IMR-90 (cell line): ENCODE measurements around the gene ARHGAP23. TPM values are rescaled to one million over a fixed set of nuclear protein-coding genes. Genes with fewer than 3 reads are reported as not detected.

Source experiments
- ATAC-seq: fragments of 200-7000 bp; cut with Tn5 transposase; 2 replicates; pipeline ENCODE4 v1.9.1; 2020; ENCODE audit warnings: low read depth, mild to moderate bottlenecking, moderate library complexity
- BruUV-seq: library from RNA; stranded (reverse); fragments of 400-500 nt; replicated peaks from 2 replicates; lab custom pipeline; 2021; lab: Mats Ljungman, UMichigan
- CTCF ChIA-PET: fragments of 300-600 bp; formaldehyde crosslinking; extraction: SDS; loops from one replicate; lab custom pipeline; 2021; ENCODE audit warnings: antibody characterized with exemption; lab: Yijun Ruan, JAX
- POLR2A ChIA-PET: fragments of 300-600 bp; sonication (Branson Sonifier 250); formaldehyde crosslinking; loops from one replicate; lab custom pipeline; 2022; ENCODE audit warnings: antibody characterized with exemption; ENCODE audit not compliant: unreplicated experiment; lab: Charles Lee
- DNase-seq: peaks from one replicate; pipeline ENCODE4 v3.0.0; 2013
- H2AFZ ChIP-seq: replicated peaks from 2 replicates; pipeline ENCODE3; 2013; ENCODE audit warnings: low read length, mild to moderate bottlenecking; ENCODE audit not compliant: poor library complexity
- H2AK5ac ChIP-seq: 2 replicates; pipeline ENCODE4 v1.6.1; 2013; ENCODE audit warnings: low read depth, low read length, inconsistent platforms
- H2AK9ac ChIP-seq: replicated peaks from 2 replicates; pipeline ENCODE3; 2013; ENCODE audit warnings: mild to moderate bottlenecking, low read depth, low read length, moderate library complexity; ENCODE audit not compliant: poor library complexity
- H2BK120ac ChIP-seq: 2 replicates; pipeline ENCODE4 v1.6.1; 2013; ENCODE audit warnings: low read depth, low read length, inconsistent platforms
- H2BK15ac ChIP-seq: 3 replicates; pipeline ENCODE4 v1.6.1; 2013; ENCODE audit warnings: low read depth, low read length, inconsistent platforms
- H2BK20ac ChIP-seq: 2 replicates; pipeline ENCODE4 v1.6.1; 2013; ENCODE audit warnings: low read depth, mild to moderate bottlenecking, inconsistent platforms, low read length, moderate library complexity
- H2BK5ac ChIP-seq: 2 replicates; pipeline ENCODE4 v1.6.1; 2013; ENCODE audit warnings: mild to moderate bottlenecking, low read depth, low read length, inconsistent platforms; ENCODE audit not compliant: poor library complexity, severe bottlenecking
- H3K14ac ChIP-seq: replicated peaks from 2 replicates; pipeline ENCODE4 v1.6.1; 2013; ENCODE audit warnings: low read depth, low read length, inconsistent platforms
- H3K18ac ChIP-seq: 2 replicates; pipeline ENCODE4 v1.6.1; 2013; ENCODE audit warnings: low read depth, low read length, control low read depth
- H3K23ac ChIP-seq: 2 replicates; pipeline ENCODE4 v1.6.1; 2013; ENCODE audit warnings: low read depth, low read length, inconsistent platforms
- H3K27ac ChIP-seq: 2 replicates; pipeline ENCODE4 v1.5.1; 2013; ENCODE audit warnings: mild to moderate bottlenecking, control low read depth, low read length; ENCODE audit not compliant: insufficient read depth
- H3K27me3 ChIP-seq: 2 replicates; pipeline ENCODE4 v1.6.1; 2013; ENCODE audit warnings: low read length; ENCODE audit not compliant: control insufficient read depth, insufficient read depth
- H3K36me3 ChIP-seq: 2 replicates; pipeline ENCODE4 v1.6.1; 2013; ENCODE audit warnings: low read length, mixed read lengths; ENCODE audit not compliant: control insufficient read depth, insufficient read depth
- H3K4ac ChIP-seq: 2 replicates; pipeline ENCODE4 v1.6.1; 2013; ENCODE audit warnings: low read depth, low read length, inconsistent platforms
- H3K4me1 ChIP-seq: 2 replicates; pipeline ENCODE4 v1.6.1; 2013; ENCODE audit warnings: low read length, mixed read lengths; ENCODE audit not compliant: control insufficient read depth, insufficient read depth
- H3K4me2 ChIP-seq: 2 replicates; pipeline ENCODE4 v1.6.1; 2013; ENCODE audit warnings: low read depth, mild to moderate bottlenecking, control low read depth, low read length, moderate library complexity
- H3K4me3 ChIP-seq: 2 replicates; pipeline ENCODE4 v1.5.1; 2013; ENCODE audit warnings: low read depth, mild to moderate bottlenecking, control low read depth, low read length, moderate library complexity; ENCODE audit not compliant: insufficient read depth
- H3K56ac ChIP-seq: 2 replicates; pipeline ENCODE4 v1.6.1; 2013; ENCODE audit warnings: low read length, inconsistent platforms; ENCODE audit not compliant: insufficient read depth; ENCODE audit errors: extremely low read depth
- H3K79me1 ChIP-seq, 2 experiments: 2 replicates each; pipeline ENCODE4 v1.6.1; 2013; ENCODE audit warnings: low read length in 2 of 2, inconsistent platforms in 1 of 2, low read depth in 1 of 2
- H3K9ac ChIP-seq: 2 replicates; pipeline ENCODE4 v1.6.1; 2013; ENCODE audit warnings: low read depth, low read length, control low read depth
- H3K9me1 ChIP-seq: 2 replicates; pipeline ENCODE4 v1.6.1; 2013; ENCODE audit warnings: low read length, inconsistent platforms; ENCODE audit not compliant: insufficient read depth
- H3K9me3 ChIP-seq: 2 replicates; pipeline ENCODE4 v1.6.1; 2013; ENCODE audit warnings: low read length; ENCODE audit not compliant: control insufficient read depth, insufficient read depth
- H4K20me1 ChIP-seq: 2 replicates; pipeline ENCODE4 v1.6.1; 2013; ENCODE audit warnings: low read length, inconsistent platforms; ENCODE audit not compliant: insufficient read depth
- H4K5ac ChIP-seq: 2 replicates; pipeline ENCODE4 v1.6.1; 2013; ENCODE audit warnings: mild to moderate bottlenecking, low read depth, low read length, control low read depth
- H4K8ac ChIP-seq, 2 experiments: 2 replicates each; pipeline ENCODE4 v1.6.1; 2013; ENCODE audit warnings: low read depth in 2 of 2, low read length in 2 of 2, control low read depth in 1 of 2, inconsistent platforms in 1 of 2
- H4K91ac ChIP-seq: 2 replicates; pipeline ENCODE4 v1.6.1; 2013; ENCODE audit warnings: low read depth, low read length, inconsistent platforms; ENCODE audit not compliant: insufficient read depth
- BHLHE40 ChIP-seq: fragments of 150-350 bp; IDR thresholded peaks from 2 replicates; pipeline ENCODE4 v1.6.1; 2016; ENCODE audit warnings: mild to moderate bottlenecking, low read depth, low read length
- CEBPB ChIP-seq: IDR thresholded peaks from 2 replicates; pipeline ENCODE4 v1.6.1; 2012; ENCODE audit warnings: low read depth, low read length, improper control_type of control experiment
- CHD1 ChIP-seq: IDR thresholded peaks from 2 replicates; pipeline ENCODE4 v1.6.1; 2012; ENCODE audit warnings: low read depth, low read length, improper control_type of control experiment
- CTCF ChIP-seq: conservative IDR thresholded peaks from 2 replicates; pipeline ENCODE4 v1.5.1; 2012; ENCODE audit warnings: mild to moderate bottlenecking, low read depth, low read length, improper control_type of control experiment
- ELK1 ChIP-seq: fragments of 150-350 bp; IDR thresholded peaks from 2 replicates; pipeline ENCODE4 v1.6.1; 2016; ENCODE audit warnings: low read depth, mild to moderate bottlenecking, low read length, moderate library complexity, borderline replicate concordance
- FOS ChIP-seq: fragments of 150-350 bp; IDR thresholded peaks from 2 replicates; pipeline ENCODE4 v1.6.1; 2016; ENCODE audit warnings: low read depth, low read length
- MAFK ChIP-seq: IDR thresholded peaks from 2 replicates; pipeline ENCODE4 v1.6.1; 2012; ENCODE audit warnings: low read depth, low read length, improper control_type of control experiment
- MAZ ChIP-seq: IDR thresholded peaks from 2 replicates; pipeline ENCODE4 v1.6.1; 2012; ENCODE audit warnings: low read depth, mild to moderate bottlenecking, low read length, improper control_type of control experiment, moderate library complexity, borderline replicate concordance
- MXI1 ChIP-seq: IDR thresholded peaks from 2 replicates; pipeline ENCODE4 v1.6.1; 2012; ENCODE audit warnings: low read depth, mild to moderate bottlenecking, low read length, moderate library complexity, borderline replicate concordance
- NFE2L2 ChIP-seq: fragments of 150-350 bp; IDR thresholded peaks from 2 replicates; pipeline ENCODE4 v1.6.1; 2016; ENCODE audit warnings: low read depth, mild to moderate bottlenecking, low read length
- POLR2A ChIP-seq: IDR thresholded peaks from 2 replicates; pipeline ENCODE4 v1.6.1; 2012; ENCODE audit warnings: mild to moderate bottlenecking, low read depth, low read length
- RAD21 ChIP-seq: IDR thresholded peaks from 2 replicates; pipeline ENCODE4 v1.6.1; 2012; ENCODE audit warnings: low read length, improper control_type of control experiment
- RCOR1 ChIP-seq: IDR thresholded peaks from 2 replicates; pipeline ENCODE4 v1.6.1; 2012; ENCODE audit warnings: mild to moderate bottlenecking, low read length, improper control_type of control experiment; ENCODE audit not compliant: insufficient replicate concordance
- RFX5 ChIP-seq: IDR thresholded peaks from 2 replicates; pipeline ENCODE4 v1.8.0; 2012; ENCODE audit warnings: low read depth, mild to moderate bottlenecking, low read length, moderate library complexity
- SMC3 ChIP-seq: fragments of 150-350 bp; IDR thresholded peaks from 2 replicates; pipeline ENCODE4 v1.6.1; 2016; ENCODE audit warnings: low read depth, mild to moderate bottlenecking, antibody characterized with exemption, low read length, moderate library complexity
- USF2 ChIP-seq: fragments of 150-350 bp; IDR thresholded peaks from 2 replicates; pipeline ENCODE4 v1.6.1; 2017; ENCODE audit warnings: mild to moderate bottlenecking, antibody characterized with exemption, low read length, low read depth
- WGBS, 2 experiments: methylation state at CpG; one replicate each; pipeline versions ENCODE4 v1.1.5 to v1.1.7; 2013; ENCODE audit warnings: missing lambda C conversion rate in 2 of 2; ENCODE audit not compliant: insufficient read length in 1 of 2; ENCODE audit errors: extremely low coverage in 2 of 2; 5-methylcytosine and 5-hydroxymethylcytosine counted together
- dilution Hi-C: fragments of 300-500 bp; cut with HindIII; formaldehyde crosslinking; loops from one replicate; pipeline ENCODE4 v1.14.3; 2018; ENCODE audit warnings: low sequenced_read_pairs; ENCODE audit not compliant: unreplicated experiment
- in situ Hi-C: fragments of 300-500 bp; cut with MboI; formaldehyde crosslinking; loops from 3 replicates; pipeline ENCODE4 v1.14.3; 2019; ENCODE audit warnings: low sequenced_read_pairs, inconsistent platforms, mixed read lengths
- intact Hi-C: fragments of 100-400 bp; cut with micrococcal nuclease; formaldehyde crosslinking; loops from 2 replicates; pipeline ENCODE4 v1.10.0; 2022
- polyA plus RNA-seq, 3 experiments: library from polyadenylated mRNA; depleted of rRNA; stranded (reverse); fragments of >200 nt; gene quantifications; 2 replicates each; pipeline ENCODE4 v1.2.3, GENCODE V29; 2012; ENCODE audit warnings: low replicate concordance in 1 of 3
- total RNA-seq: library from RNA; depleted of rRNA; stranded (reverse); fragments of >200 nt; gene quantifications from 2 replicates; pipeline ENCODE4 v1.2.3, GENCODE V29; 2012

ARHGAP23 gene
- total and polyA plus RNA-seq, 2 of the 4 experiments (the other 2 are of a cell fraction), result 9.3 to 43.3 TPM

- Histone ChIP-seq H4K8ac (no peak overlapping the region; a peak in 2 of 4 replicates), H2AK5ac (peak overlapping the region; percentile 100; the same call in 1 of the 2 replicates), H4K20me1 (peaks cover 70% of the 10 kb centered on the region), H3K18ac (no peak overlapping the region), H3K9me3 (no peaks in the 10 kb centered on the region), H3K23ac (peak overlapping the region; percentile 86; the same call in 1 of the 2 replicates), H3K9me1 (peaks cover 25% of the 10 kb centered on the region), H3K14ac (peak overlapping the region; percentile 94; the same call in 1 of the 2 replicates), H2BK15ac (no peak overlapping the region), H4K91ac (0 out of 2 replicates have a peak overlapping the region, but pooled peaks have one; percentile 94), H3K4me1 (peaks cover 24% of the 10 kb centered on the region), H2BK120ac (no peak overlapping the region), H4K5ac (no peak overlapping the region), H3K4ac (peak overlapping the region; percentile 96), H3K4me3 (no peak overlapping the region), H3K36me3 (peaks cover 72% of the 10 kb centered on the region), H2AK9ac (peak overlapping the region; percentile 98), H2AFZ (no peak overlapping the region), H2BK20ac (0 out of 2 replicates have a peak overlapping the region, but pooled peaks have one; percentile 83), H3K9ac (no peak overlapping the region), H3K79me1 (peaks cover 40 to 88% of the 10 kb centered on the region in 2 experiments; a peak in 3 of 4 replicates), H3K27ac (no peak overlapping the region), H2BK5ac (peak overlapping the region; percentile 98), H3K56ac (no peak overlapping the region), H3K4me2 (no peak overlapping the region), H3K27me3 (no peaks in the 10 kb centered on the region)
- in situ Hi-C loops (no loop called here), dilution Hi-C loops (no loop called here), intact Hi-C loops (no loop called here)
- ATAC-seq, result no peak
- no TSS peak for BruUV-seq
- no peak for DNase-seq
- WGBS, 2 experiments, result 80% methylated on average over 1 of the region's 8 CpGs; no CpG with 5 or more reads in 1 of the 2 experiments
- POLR2A ChIA-PET, result interaction anchor here (0.6 kb wide), 1 partner anchor 24 kb away, joined by 3 read pairs; no protein-coding TSS in a partner anchor
- CTCF ChIA-PET, result no interaction called here
- TF ChIP-seq NFE2L2, result no peak
- TF ChIP-seq RAD21, result no peak
- no peak for TF ChIP-seq CHD1
- no peak for TF ChIP-seq MAZ
- TF ChIP-seq MXI1, result no peak
- no peak for TF ChIP-seq CTCF
- TF ChIP-seq BHLHE40, result no peak
- no peak for TF ChIP-seq USF2
- no peak for TF ChIP-seq SMC3
- no peak for TF ChIP-seq POLR2A
- no peak for TF ChIP-seq MAFK
- no peak for TF ChIP-seq RFX5
- TF ChIP-seq ELK1, result no peak
- TF ChIP-seq FOS, result no peak
- no peak for TF ChIP-seq RCOR1
- no peak for TF ChIP-seq CEBPB
These were observed 35.2 kb downstream of the ARHGAP23 start for GRCh38 chr17:38463451-38463858.
